HG03575 (cell line): ENCODE measurements around the gene ENAM.
A peak's percentile ranks its signal among the peaks of the same experiment; 100 is the strongest.

Experiments
- ATAC-seq: cut with Tn5 transposase; IDR thresholded peaks from one replicate; pipeline ENCODE4 v1.9.1; 2021; ENCODE audit not compliant: unreplicated experiment, insufficient number of reproducible peaks, low FRiP score; ENCODE audit errors: extremely low read depth

The ENAM gene, protein sequence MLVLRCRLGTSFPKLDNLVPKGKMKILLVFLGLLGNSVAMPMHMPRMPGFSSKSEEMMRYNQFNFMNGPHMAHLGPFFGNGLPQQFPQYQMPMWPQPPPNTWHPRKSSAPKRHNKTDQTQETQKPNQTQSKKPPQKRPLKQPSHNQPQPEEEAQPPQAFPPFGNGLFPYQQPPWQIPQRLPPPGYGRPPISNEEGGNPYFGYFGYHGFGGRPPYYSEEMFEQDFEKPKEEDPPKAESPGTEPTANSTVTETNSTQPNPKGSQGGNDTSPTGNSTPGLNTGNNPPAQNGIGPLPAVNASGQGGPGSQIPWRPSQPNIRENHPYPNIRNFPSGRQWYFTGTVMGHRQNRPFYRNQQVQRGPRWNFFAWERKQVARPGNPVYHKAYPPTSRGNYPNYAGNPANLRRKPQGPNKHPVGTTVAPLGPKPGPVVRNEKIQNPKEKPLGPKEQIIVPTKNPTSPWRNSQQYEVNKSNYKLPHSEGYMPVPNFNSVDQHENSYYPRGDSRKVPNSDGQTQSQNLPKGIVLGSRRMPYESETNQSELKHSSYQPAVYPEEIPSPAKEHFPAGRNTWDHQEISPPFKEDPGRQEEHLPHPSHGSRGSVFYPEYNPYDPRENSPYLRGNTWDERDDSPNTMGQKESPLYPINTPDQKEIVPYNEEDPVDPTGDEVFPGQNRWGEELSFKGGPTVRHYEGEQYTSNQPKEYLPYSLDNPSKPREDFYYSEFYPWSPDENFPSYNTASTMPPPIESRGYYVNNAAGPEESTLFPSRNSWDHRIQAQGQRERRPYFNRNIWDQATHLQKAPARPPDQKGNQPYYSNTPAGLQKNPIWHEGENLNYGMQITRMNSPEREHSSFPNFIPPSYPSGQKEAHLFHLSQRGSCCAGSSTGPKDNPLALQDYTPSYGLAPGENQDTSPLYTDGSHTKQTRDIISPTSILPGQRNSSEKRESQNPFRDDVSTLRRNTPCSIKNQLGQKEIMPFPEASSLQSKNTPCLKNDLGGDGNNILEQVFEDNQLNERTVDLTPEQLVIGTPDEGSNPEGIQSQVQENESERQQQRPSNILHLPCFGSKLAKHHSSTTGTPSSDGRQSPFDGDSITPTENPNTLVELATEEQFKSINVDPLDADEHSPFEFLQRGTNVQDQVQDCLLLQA

DNA sequence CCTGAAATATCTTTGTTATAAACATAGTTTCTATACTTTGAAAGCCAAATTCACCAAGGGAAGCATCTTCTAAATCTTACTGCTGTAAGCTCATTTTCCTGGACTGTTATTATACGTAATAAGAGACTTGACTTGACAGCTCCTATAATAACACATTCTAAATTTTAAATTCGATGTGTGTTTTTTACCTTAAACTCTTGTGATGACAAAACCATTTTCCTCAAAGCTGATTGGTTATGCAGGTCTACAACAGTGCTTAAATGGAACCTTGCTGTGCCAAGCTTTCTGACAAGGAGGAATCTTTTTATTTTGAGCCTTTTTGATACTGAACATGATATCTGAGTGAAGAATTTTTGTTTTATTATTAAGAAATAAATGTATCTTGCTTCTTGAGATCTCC, at the start of gene ENAM:
Gene ENAM (plus strand): TSS at position 301 of the 400 bp plus-strand sequence. CDS start 757 bp downstream, outside the sequence.
- no peak for ATAC-seq

DNA sequence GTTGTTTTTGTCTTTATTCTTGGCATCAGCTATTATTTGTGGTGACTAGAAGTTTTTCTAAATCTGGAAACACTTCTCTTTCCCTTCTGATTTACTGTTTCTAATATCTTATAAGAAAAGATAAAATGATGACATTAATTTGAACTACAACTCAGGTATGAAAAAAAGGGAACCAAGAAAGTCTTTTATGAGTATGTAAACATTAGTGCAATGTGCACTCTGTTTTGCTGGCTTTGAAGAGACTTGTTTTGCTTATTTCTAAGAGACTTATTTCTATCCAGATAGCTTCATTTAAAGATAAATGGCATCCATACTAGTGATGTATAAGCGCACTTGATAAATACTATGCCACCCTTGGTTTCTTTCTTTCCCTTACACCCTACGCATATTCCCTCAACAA, 46.6 kb upstream of the ENAM start:
- ATAC-seq: no peak

DNA sequence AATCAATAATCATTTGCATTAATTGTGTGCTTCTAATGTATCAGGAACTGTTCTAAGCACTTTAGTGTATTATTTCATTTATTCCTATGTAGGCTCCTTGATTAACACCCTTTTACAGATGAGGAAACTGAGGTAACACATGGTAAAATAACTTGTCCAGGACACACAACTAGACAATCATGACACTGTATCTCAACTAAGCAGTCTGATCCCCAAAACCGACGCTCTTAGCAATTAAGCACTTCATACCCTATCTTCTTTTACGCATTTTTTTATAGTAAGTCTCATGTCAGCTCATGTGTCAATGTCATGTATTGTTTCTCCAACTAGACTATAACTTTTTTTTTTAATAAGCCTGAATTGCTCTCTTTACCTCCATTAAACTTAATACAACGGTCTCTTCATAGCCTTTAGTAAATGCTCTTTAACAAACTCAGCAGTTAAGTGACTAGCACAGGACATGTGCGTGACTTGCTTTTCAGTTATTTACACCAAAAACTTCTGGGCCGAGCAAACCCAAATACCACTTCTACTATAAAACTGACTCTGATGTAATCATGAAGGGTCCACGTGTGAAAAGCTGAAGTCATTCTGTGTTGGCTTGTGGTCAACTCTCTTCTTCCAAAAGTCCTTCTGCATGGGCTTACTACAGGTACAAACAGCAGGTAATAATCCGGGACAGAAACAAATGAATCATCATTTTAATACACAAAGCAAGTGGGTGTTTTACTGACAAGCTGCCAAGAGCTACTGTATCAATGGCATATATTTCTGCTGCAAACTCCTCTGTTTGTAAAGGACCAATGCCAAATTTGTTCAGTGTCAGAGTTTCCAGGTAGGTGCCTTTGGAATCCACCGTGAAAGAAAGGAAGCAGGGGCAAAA, 44.4 kb upstream of the ENAM start:
- ATAC-seq: no peak

DNA sequence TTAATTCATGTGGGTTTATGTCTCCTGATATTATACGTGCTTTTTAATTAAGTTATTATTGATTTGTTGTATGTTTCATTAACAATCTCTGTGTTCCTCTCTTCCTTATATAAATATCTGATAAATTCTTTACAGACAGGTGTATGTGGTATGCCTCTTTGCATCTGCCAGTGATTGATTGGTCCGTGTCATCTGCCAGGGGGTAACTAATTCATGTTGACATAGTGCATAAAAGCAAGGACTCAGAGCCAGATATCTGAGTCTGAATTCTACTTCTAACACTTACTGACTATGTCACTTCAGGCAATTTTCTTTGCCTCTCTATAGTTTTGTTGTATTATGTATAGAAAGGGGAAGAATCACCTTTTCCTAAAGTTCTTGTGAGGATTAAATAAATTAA, 41.7 kb upstream of the ENAM start:
- ATAC-seq: no peak

DNA sequence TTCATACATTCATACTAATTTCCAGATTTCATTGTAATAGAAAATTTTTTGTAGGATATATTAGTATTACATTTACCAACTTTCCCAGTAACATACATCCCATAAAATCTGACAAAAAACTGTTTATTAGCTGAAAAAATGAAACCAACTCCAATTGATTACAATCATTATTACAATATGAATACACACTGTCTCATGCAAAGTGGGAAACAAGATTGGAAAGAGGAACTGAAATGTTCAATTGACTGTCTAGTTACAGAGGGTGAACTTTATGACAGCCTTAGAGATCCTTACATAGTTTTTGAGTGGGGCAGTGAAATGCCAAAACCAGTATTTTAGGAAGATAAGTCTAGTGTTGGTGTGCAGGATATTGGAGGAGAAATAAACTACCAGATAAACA, 38.8 kb upstream of the ENAM start:
- no peak for ATAC-seq

DNA sequence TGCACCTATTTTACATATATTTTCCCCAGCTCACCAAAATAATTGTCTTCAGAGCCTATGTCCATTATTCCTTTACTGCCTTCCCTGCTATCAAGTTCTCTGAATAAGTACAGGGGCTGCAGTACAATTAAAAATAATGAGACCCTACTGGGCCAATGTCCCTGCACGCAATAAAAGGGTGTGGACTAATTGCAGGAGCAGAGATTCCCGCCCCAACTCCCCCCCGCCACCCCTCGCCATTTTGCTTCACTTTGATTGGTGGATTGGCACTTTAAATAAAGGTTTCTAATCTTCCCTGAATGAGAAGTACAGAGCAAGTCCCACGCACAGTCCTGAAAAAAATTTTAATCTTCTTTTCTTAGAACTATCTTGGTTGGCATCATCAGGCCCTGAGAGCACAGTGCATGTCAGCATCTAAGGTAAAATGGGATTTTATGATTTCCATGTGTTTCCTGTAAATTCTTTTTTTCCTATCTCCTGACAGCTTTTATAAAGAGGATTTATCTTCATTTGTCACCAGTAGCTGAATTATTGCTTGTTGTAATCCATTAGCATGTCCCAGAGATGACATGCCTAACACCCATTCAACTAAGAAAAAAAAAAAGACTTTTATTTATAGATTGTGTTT, 36.5 kb upstream of the ENAM start, which contains the start of gene AMBN:
Gene AMBN (plus strand): TSS at position 302 of the 628 bp plus-strand sequence. CDS start 103 bp downstream, at position 405.
- no peak for ATAC-seq

DNA sequence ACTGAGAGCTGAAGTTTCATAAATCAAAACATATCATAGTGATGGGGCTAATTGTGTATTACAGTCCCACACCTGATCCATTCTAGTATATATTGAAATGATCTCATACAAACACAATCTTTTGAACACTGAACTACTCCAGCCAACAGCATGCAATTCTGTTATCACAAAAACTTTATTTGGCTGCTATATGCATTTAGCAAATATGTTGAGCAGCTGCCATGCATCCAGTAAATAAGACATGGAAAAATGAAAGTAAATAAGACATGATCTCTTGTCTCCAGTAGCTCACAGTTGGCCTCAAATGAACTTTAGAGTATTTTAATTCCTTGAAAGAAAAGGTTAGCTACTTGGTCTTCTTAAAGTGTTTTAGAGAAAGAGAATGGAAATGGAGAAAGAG, 34.3 kb upstream of the ENAM start:
- ATAC-seq: no peak

DNA sequence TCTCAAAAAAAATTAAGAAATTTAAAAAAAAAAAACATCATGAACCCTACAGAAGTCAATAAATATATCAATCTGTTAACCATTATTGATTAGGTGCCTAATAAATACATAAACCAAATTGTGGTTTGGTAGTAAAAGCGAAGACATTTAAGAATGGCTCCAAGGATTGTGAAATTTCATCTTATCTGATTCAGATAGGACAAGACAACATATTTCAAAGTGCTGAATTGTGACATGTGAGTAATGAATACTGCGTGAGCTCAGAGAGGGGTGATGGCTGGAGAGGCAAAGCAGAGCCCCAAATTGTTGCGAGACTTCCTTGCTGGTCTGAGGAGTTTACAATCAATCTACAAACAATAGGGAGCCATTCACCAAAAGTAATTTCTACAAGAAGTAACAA, 28.2 kb upstream of the ENAM start:
- no peak for ATAC-seq

DNA sequence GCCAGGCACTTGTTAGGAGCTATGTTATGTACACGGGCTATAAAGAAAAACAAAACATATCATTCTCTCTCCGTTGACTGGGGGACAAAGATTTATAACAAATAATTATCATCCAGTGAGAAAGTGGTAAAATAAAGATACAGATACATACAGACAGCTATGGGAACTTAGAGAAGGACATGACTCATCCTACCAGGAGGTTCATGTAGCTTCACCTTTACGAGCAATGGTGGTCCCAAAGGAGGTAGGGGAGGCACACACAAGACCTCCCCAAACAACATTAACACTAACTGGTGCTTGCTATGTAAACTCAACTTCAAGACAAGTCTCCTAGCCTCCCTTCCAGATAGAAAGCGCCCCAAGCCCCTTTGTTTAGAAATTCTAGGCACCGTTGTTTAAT, 27.6 kb upstream of the ENAM start:
- ATAC-seq: no peak

DNA sequence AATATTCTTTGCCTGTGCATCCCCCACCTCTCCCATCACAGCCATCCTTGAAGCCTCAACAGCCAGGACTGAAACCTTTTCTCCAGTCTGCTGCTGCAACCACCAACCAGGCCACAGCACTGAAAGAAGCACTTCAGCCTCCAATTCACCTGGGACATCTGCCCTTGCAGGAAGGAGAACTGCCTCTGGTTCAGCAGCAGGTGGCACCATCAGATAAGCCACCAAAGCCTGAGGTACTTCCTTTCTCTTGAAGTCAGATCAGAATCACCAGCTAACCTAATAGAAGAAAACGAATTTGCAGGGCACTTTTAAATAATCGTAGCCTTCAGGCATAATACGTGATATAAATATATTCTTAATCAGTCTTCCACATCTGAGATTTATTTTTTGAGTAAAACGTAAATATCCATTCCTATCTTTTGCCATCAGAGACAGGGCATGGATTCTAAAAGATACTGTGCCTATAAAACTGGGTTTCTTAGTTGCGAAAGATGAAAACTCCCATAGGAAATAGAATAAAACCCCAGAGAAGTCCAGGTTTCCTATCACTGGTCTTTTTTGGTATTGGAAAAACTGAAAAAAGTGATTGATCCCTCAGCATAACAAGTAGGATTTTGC, 27.0 kb upstream of the ENAM start:
- ATAC-seq: peak; percentile 94

DNA sequence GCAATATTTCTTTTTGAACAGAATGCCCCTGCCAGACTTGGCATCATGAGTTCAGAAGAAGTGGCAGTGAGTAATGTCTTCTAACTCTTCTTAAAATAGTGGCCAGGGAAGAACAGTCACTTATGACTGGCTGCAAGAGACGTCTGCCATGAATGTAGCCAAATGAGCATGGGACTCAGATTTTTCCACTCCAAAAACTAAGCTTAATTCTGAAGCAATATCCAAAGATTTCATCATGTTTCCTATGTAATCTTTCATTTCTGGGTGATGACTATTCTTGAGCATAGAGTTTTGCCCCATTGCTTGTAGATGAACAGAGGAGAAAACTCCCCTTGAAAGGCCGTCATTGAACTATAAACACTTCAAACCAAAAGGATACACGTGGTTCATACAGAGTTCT, 24.7 kb upstream of the ENAM start:
- ATAC-seq: no peak

DNA sequence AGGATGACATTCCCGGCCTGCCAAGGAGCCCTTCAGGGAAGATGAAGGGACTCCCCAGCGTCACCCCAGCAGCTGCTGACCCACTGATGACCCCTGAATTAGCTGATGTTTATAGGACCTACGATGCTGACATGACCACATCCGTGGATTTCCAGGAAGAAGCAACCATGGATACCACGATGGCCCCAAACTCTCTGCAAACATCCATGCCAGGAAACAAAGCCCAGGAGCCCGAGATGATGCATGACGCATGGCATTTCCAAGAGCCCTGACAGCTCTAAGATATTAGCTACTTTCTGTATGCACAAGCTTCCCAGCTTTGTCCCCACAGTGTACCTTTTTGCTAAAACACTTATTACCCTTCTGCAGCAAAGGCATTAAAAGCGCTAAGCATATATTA, 22.1 kb upstream of the ENAM start:
- ATAC-seq: no peak

DNA sequence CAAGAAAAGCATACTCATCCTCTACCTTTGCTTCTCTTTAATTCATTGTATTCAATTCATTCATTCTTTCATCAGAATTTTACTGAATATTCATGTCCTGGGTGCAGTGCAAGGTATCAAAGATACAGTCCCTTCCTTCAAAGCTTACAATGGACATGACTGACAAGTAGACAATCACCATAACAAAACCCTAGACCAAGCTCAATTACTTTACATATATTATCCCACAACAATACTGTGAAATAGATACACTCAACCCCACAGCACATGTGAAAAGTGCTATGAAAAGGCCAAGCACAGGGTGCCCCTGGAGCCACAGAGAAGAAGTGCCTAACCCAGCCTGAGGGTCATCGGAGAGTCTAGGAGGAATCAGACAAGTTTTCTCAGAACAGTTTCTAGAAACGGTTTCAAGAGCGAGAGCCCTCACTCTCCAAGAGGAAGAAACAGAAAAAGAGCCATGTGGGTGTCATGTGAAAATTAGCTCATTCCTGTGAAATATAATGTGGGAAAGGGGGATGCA, 21.1 kb upstream of the ENAM start:
- ATAC-seq: no peak

DNA sequence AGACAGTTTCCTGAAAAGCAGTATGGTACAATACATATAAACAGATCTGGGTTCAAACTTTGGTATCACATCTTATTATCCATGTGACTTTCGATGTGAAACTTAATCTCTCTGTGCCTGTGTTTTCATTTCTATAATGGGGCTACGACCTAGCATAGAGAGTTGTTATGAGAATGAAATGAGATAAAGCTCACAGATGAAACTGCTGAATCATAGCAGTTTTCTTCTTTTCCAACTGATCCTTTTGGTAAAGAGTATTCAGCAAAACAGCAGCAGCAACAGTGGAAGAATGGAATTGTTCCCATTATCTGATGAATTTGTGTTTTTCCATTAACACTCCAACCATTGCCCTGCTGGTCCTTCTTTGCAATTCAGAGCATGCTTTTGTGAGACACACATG, 20.2 kb upstream of the ENAM start:
- ATAC-seq: no peak

DNA sequence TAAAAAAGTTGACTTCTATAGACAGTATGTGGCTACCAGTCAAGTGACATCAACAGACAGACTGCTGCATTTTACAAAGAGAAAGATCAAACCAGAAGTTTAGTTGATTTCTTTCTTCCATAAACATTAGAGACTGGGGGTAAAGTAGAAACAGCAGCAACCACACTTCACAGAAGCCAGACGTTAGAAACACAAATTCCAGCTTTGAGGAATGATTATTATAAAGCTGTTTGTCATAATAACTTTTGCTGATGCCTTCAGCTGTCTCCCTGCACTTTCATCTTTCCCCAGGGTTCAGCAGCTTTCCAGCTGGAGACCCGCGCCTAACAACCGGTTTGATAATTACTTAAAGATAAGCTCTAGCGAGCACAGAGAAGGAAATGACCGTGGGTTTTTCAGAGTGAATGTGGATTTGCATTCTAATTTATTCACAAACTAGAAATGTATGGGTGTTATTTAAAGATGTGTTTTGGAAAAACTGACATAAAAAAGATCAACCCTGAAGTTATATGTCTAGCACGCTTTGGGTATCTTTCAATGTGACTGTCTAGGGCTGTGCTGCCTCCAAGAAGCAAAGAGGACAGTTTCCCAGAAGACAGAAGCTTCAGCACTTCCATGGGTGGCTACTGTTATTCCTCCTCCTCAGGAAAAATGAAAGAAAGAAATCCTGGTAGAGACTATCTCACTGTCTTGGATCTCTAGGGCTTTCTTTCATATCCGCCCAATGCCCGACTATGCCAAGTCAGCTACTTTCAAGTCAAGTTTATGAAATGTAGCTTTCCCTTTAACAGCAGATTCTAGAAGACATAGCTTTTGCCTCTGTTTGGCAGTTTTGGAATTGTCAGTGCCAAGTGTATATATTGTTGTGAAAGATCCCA, 15.0 kb upstream of the ENAM start:
- ATAC-seq: no peak

DNA sequence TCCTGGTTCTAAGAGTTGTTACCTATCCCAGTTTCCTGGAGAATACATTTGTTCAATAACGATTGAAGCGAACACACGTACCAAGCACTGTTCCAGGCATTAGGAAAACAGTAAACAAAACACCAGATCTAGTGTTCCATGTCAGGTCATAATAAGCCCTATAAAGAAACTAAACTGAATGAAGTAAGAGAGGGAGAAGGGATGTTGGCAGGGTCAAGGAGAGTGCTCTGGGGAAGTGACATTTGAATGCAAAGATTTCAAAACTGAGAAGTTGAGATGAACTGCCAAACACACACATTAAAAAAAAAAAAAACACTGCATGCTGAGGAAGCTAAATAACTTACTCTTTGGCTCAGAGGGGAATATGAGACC, 14.4 kb upstream of the ENAM start:
- no peak for ATAC-seq

DNA sequence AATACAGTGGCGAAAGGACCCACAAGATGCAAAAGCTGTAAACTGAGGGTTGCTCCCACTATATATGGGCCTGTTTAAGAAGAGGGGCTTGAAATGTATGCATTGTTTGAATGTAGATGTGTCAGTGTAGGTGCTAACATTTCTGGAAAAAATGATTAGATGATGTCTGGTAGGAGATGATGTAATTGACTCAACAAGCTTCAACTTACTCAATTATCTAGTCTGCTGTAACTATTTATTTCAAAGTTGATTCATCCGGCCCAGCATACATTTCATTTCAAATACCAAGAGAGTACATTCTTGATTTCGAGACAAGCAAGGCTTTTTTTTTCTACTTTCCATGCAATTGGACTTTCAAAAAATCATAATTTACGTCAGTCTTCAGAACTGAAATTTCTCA, 9.3 kb upstream of the ENAM start:
- ATAC-seq: no peak
